Astrocyte of the cerebellum (primary cell): ENCODE data around the gene TLE4.

ENCODE experiments used
- DNase-seq: peaks from one replicate; pipeline ENCODE4 v3.0.0-alpha.2; 2011; ENCODE audit warnings: low read depth
- H3K4me3 ChIP-seq: 2 replicates; pipeline ENCODE4 v1.5.1; 2011; ENCODE audit warnings: mild to moderate bottlenecking, low read depth, low read length, moderate library complexity
- CTCF ChIP-seq: IDR thresholded peaks from 2 replicates; pipeline ENCODE4 v1.5.1; 2012; ENCODE audit warnings: low read length, low read depth, moderate library complexity, mild to moderate bottlenecking; ENCODE audit errors: missing control alignments
- in situ Hi-C: cut with HindIII; loops from 2 replicates; pipeline ENCODE4 v1.10.0; 2017; ENCODE audit warnings: low sequenced_read_pairs

TLE4 gene

GRCh38 chr9:79665369-79665768, 93.6 kb downstream of the TLE4 start:
- in situ Hi-C loops, result no loop called here
- no peak overlapping the region for H3K4me3 ChIP-seq
- no peak for DNase-seq
- no peak for TF ChIP-seq CTCF

DNA sequence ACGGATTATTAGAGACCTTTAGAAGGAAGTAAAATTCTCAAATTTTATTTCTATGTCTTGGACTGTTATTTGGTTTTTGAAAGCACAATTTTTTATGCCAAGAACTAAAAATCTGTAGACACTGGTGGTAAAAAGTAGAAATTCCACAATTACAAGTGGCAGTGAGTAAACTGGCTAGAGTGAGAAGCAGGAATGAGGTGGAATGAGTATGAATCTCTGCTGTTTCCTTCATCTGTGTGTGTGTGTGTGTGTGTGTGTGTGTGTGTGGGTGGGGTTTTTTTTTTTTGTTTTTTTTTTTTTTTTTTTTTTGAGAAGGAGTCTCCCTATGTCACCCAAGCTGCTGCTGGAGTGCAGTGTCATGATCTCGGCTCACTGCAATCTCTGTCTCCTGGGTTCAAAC, 94.2 kb downstream of the TLE4 start:
- in situ Hi-C loops, result no loop called here
- DNase-seq, result no peak
- no peak overlapping the region for H3K4me3 ChIP-seq
- no peak for TF ChIP-seq CTCF

GRCh38 chr9:79667120-79667519, 95.4 kb downstream of the TLE4 start:
- no peak for DNase-seq
- TF ChIP-seq CTCF, result no peak
- H3K4me3 ChIP-seq, result no peak overlapping the region
- in situ Hi-C loops, result no loop called here

- no peak for TF ChIP-seq CTCF
- no peak overlapping the region for H3K4me3 ChIP-seq
- DNase-seq, result no peak
- in situ Hi-C loops, result no loop called here
These were observed 96.2 kb downstream of the TLE4 start for GRCh38 chr9:79667817-79668436.

- no peak for DNase-seq
- no peak overlapping the region for H3K4me3 ChIP-seq
- in situ Hi-C loops, result no loop called here
- TF ChIP-seq CTCF, result no peak
These were observed 97.2 kb downstream of the TLE4 start for GRCh38 chr9:79668956-79669355.

- DNase-seq, result no peak
- in situ Hi-C loops, result no loop called here
- no peak overlapping the region for H3K4me3 ChIP-seq
- no peak for TF ChIP-seq CTCF
These were observed 98.7 kb downstream of the TLE4 start for GRCh38 chr9:79670269-79670961.
